ENCODE measurements around the gene PRR5.

- TF ChIP-seq SP1 (IDR thresholded peaks at IDR 0.05; ENCODE audit: low read depth) (no peak), EZH2 (IDR thresholded peaks at IDR 0.05) (no peak), CTCF (IDR thresholded peaks at IDR 0.05 in 2 of 3, conservative IDR thresholded peaks at IDR 0.05 in 1 of 3; ENCODE audit: borderline replicate concordance in 1 of 3, insufficient read depth in 1 of 3, low read depth in 2 of 3, low read length in 2 of 3) (no peak), POLR2A (IDR thresholded peaks at IDR 0.05; ENCODE audit: borderline replicate concordance, extremely low read depth, insufficient read depth, insufficient read length) (no peak), REST (IDR thresholded peaks at IDR 0.05; ENCODE audit: low read depth) (no peak), SIN3A (IDR thresholded peaks at IDR 0.05; ENCODE audit: low read depth) (no peak), ZNF274 (IDR thresholded peaks at IDR 0.05; ENCODE audit: low read depth, low read length) (no peak), CBX3 (IDR thresholded peaks at IDR 0.05; ENCODE audit: low read depth) (no peak), YY1 (IDR thresholded peaks at IDR 0.05; ENCODE audit: extremely low read depth, insufficient replicate concordance, low read depth, low read length) (no peak), CEBPB (IDR thresholded peaks at IDR 0.05; ENCODE audit: low read depth) (no peak), MAX (IDR thresholded peaks at IDR 0.05) (no peak), JUND (IDR thresholded peaks at IDR 0.05) (no peak)
Measured at GRCh38 chr22:44673406-44673805, 28.6 kb upstream of the PRR5 start.
